SK-N-SH treated with all-trans-retinoic acid at 6 μM for 48 hours (cell line): ENCODE measurements around the gene PGR.
"Not testable (repeated sequence)": the region's sequence is repeated elsewhere in the genome, so short reads cannot be mapped to it uniquely, and the experiment has no call there.

Experiments
- ATAC-seq: fragments of 200-7000 bp; cut with Tn5 transposase; 3 replicates; pipeline ENCODE4 v1.9.1; 2020; ENCODE audit warnings: mild to moderate bottlenecking, moderate library complexity
- BACH2 ChIP-seq: fragments of 250-450 bp; sonication (Bioruptor Pico); IDR thresholded peaks from 2 replicates; pipeline ENCODE4 v1.9.0; 2021; ENCODE audit warnings: mild to moderate bottlenecking, borderline replicate concordance
- CSDC2 ChIP-seq: fragments of 250-450 bp; sonication (Bioruptor Pico); IDR thresholded peaks from 2 replicates; pipeline ENCODE4 v1.5.0; 2020; ENCODE audit warnings: mild to moderate bottlenecking, moderate library complexity
- ESRRG ChIP-seq: fragments of 250-450 bp; sonication (Bioruptor Pico); IDR thresholded peaks from 2 replicates; pipeline ENCODE4 v1.6.1; 2021; ENCODE audit warnings: mild to moderate bottlenecking
- GLIS3 ChIP-seq: fragments of 250-450 bp; sonication (Bioruptor Pico); IDR thresholded peaks from 2 replicates; pipeline ENCODE4 v1.5.0; 2020; ENCODE audit warnings: mild to moderate bottlenecking, moderate library complexity
- ISL1 ChIP-seq: fragments of 250-450 bp; sonication (Bioruptor Pico); IDR thresholded peaks from 2 replicates; pipeline ENCODE4 v2.1.2; 2022; ENCODE audit warnings: mild to moderate bottlenecking, moderate library complexity
- OSR1 ChIP-seq: fragments of 250-450 bp; sonication (Bioruptor Pico); IDR thresholded peaks from 2 replicates; pipeline ENCODE4 v1.8.0; 2022; ENCODE audit warnings: moderate library complexity, mild to moderate bottlenecking, inconsistent platforms
- PATZ1 ChIP-seq: fragments of 250-450 bp; sonication (Bioruptor Pico); IDR thresholded peaks from 2 replicates; pipeline ENCODE4 v1.8.0; 2020; ENCODE audit warnings: mild to moderate bottlenecking, moderate library complexity, borderline replicate concordance
- POU6F1 ChIP-seq: fragments of 250-450 bp; sonication (Bioruptor Pico); IDR thresholded peaks from 2 replicates; pipeline ENCODE4 v1.8.0; 2021; ENCODE audit warnings: low read depth, mild to moderate bottlenecking, moderate library complexity, borderline replicate concordance
- PPARA ChIP-seq: fragments of 250-450 bp; sonication (Bioruptor Pico); IDR thresholded peaks from 2 replicates; pipeline ENCODE4 v1.5.0; 2020; ENCODE audit warnings: mild to moderate bottlenecking, borderline replicate concordance
- RARB ChIP-seq: fragments of 250-450 bp; sonication (Bioruptor Pico); IDR thresholded peaks from 2 replicates; pipeline ENCODE4 v1.8.0; 2021; ENCODE audit warnings: mild to moderate bottlenecking, moderate library complexity
- SNAI2 ChIP-seq: fragments of 250-450 bp; sonication (Bioruptor Pico); IDR thresholded peaks from 2 replicates; pipeline ENCODE4 v1.5.0; 2020; ENCODE audit warnings: mild to moderate bottlenecking, moderate library complexity
- TOX ChIP-seq: fragments of 250-450 bp; sonication (Bioruptor Pico); IDR thresholded peaks from 2 replicates; pipeline ENCODE4 v1.8.0; 2021; ENCODE audit warnings: mild to moderate bottlenecking, moderate library complexity, borderline replicate concordance
- ZC3H10 ChIP-seq: fragments of 250-450 bp; sonication (Bioruptor Pico); IDR thresholded peaks from 2 replicates; pipeline ENCODE4 v1.5.1; 2021; ENCODE audit warnings: mild to moderate bottlenecking, moderate library complexity
- ZFP3 ChIP-seq: fragments of 250-450 bp; sonication (Bioruptor Pico); IDR thresholded peaks from 2 replicates; pipeline ENCODE4 v1.5.0; 2020; ENCODE audit warnings: mild to moderate bottlenecking, moderate library complexity
- ZFP30 ChIP-seq: fragments of 450-650 bp; formaldehyde crosslinking; IDR thresholded peaks from 2 replicates; pipeline ENCODE4 v1.5.0; 2022; ENCODE audit warnings: mild to moderate bottlenecking, moderate library complexity
- ZNF565 ChIP-seq: fragments of 450-650 bp; formaldehyde crosslinking; conservative IDR thresholded peaks from 2 replicates; pipeline ENCODE4 v1.5.0; 2020; ENCODE audit warnings: low read depth, mild to moderate bottlenecking, moderate library complexity
- ZNF70 ChIP-seq: fragments of 450-650 bp; formaldehyde crosslinking; IDR thresholded peaks from 2 replicates; pipeline ENCODE4 v1.5.0; 2020; ENCODE audit warnings: mild to moderate bottlenecking, moderate library complexity
- ZNF8 ChIP-seq: fragments of 450-650 bp; formaldehyde crosslinking; IDR thresholded peaks from 2 replicates; pipeline ENCODE4 v1.5.0; 2020; ENCODE audit warnings: mild to moderate bottlenecking, moderate library complexity
- TF ChIP-seq, protein P1 (sequence below): fragments of 250-450 bp; sonication (Bioruptor Pico); IDR thresholded peaks from 2 replicates; pipeline ENCODE4 v1.5.1; 2020; ENCODE audit warnings: low read depth, mild to moderate bottlenecking, moderate library complexity
- TF ChIP-seq, protein P2 (sequence below): fragments of 250-450 bp; sonication (Bioruptor Pico); IDR thresholded peaks from 2 replicates; pipeline ENCODE4 v1.5.1; 2021; ENCODE audit warnings: mild to moderate bottlenecking, moderate library complexity

Gene PGR

DNA sequence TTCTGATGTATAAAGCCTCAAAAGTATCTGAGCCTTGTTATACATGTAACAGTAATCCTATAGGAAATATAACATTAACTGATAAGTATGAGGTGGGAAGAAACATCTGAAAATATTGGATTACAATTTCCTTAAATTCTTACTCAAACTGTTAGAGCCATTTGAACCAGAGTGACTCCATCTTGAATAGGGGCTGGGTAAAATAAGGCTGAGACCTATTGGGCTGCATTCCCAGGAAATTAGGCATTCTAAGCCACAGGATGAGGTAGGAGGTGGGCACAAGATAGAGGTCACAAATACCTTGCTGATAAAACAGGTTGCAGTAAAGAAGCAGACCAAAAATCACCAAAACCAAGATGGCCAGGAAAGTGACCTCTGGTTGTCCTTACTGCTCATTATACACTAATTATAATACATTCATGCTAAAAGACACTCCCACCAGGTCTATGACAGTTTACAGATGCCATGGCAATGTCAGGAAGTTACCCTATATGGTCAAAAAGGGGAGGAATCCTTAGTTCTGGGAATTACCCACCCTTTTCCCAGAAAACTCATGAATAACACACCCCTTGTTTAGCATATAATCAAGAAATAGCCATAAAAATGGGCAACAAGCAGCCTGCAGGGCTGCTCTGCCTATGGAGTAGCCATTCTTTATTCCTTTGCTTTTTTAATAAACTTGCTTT, 114.9 kb downstream of the PGR start:
- ATAC-seq = no peak
- TF ChIP-seq ZNF8 (CRISPR knock-in tag) (no peak), TOX (CRISPR knock-in tag) (no peak), ISL1 (CRISPR knock-in tag) (no peak), ZFP3 (CRISPR knock-in tag) (no peak), OSR1 (CRISPR knock-in tag) (no peak), ZNF565 (CRISPR knock-in tag) (no peak), RARB (CRISPR knock-in tag) (no peak), ZNF70 (CRISPR knock-in tag) (no peak), ESRRG (no peak), PPARA (CRISPR knock-in tag) (no peak), PATZ1 (no peak), POU6F1 (CRISPR knock-in tag) (no peak), SNAI2 (CRISPR knock-in tag) (no peak), BACH2 (CRISPR knock-in tag) (no peak), CSDC2 (CRISPR knock-in tag) (no peak), GLIS3 (CRISPR knock-in tag) (no peak)
- TF ChIP-seq, protein P1, sequence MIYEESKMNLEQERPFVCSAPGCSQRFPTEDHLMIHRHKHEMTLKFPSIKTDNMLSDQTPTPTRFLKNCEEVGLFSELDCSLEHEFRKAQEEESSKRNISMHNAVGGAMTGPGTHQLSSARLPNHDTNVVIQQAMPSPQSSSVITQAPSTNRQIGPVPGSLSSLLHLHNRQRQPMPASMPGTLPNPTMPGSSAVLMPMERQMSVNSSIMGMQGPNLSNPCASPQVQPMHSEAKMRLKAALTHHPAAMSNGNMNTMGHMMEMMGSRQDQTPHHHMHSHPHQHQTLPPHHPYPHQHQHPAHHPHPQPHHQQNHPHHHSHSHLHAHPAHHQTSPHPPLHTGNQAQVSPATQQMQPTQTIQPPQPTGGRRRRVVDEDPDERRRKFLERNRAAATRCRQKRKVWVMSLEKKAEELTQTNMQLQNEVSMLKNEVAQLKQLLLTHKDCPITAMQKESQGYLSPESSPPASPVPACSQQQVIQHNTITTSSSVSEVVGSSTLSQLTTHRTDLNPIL (CRISPR knock-in tag) = no peak
- TF ChIP-seq, protein P2, sequence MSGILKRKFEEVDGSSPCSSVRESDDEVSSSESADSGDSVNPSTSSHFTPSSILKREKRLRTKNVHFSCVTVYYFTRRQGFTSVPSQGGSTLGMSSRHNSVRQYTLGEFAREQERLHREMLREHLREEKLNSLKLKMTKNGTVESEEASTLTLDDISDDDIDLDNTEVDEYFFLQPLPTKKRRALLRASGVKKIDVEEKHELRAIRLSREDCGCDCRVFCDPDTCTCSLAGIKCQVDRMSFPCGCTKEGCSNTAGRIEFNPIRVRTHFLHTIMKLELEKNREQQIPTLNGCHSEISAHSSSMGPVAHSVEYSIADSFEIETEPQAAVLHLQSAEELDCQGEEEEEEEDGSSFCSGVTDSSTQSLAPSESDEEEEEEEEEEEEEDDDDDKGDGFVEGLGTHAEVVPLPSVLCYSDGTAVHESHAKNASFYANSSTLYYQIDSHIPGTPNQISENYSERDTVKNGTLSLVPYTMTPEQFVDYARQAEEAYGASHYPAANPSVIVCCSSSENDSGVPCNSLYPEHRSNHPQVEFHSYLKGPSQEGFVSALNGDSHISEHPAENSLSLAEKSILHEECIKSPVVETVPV (CRISPR knock-in tag) = no peak

DNA sequence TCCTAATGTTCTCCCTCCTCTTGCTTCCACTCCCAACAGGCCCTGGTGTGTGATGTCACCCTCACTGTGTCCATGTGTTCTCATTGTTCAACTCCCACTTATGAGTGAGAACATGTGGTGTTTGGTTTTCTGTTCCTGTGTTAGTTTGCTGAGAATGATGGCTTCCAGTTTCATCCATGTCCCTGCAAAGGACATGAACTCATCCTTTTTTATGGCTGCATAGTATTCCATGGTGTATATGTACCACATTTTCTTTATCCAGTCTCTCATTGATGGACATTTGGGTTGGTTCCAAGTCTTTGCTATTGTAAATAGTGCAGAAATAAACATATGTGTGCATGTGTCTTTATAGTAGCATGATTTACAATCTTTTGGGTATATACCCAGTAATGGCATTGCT, 115.9 kb downstream of the PGR start:
- not testable (repeated sequence) for ATAC-seq

DNA sequence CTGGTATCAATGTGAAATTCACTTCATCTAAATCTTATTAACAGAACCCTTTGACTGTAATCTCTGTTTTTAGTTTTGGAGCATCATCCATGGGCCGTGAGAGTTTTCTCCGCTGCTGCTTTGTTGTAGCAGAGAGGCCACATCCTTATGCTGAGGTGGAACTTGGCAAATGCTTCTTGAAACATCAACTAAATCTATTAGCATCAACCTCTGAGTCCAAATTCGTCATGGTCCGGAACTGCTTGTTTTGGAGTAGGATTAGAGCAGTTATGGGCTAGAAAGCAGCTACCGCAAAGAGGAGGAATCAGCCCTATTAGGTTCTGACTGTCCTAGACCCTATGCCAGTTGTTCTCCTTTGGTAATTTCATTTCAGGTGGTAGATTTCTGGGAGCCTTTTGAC, 117.7 kb downstream of the PGR start:
- ATAC-seq = no peak
- TF ChIP-seq ZFP3 (CRISPR knock-in tag) (no peak), GLIS3 (CRISPR knock-in tag) (no peak), ZC3H10 (CRISPR knock-in tag) (no peak)

DNA sequence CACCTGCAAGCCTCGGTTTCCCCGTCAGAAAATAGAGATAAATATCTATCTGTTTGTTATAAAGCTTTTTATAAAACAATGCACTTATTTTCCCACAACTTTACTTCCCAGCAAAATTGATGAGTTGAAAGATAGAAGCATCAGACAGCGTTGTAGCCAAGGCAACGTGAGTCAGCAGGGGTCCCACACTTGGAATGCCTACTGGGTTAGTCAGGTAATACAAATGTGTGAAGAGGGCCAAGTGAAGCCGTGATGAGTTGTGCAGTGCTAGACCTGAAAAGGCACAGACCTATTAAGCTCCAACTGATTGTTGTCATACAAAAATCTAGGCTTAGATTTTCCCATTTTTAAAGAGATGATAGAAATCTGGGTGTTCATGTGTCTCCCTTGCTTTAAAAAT, 118.7 kb downstream of the PGR start:
- no peak for ATAC-seq
- TF ChIP-seq ISL1 (CRISPR knock-in tag) = no peak
- TF ChIP-seq CSDC2 (CRISPR knock-in tag) = no peak
- TF ChIP-seq, protein P1 (CRISPR knock-in tag) = no peak
- TF ChIP-seq ZNF70 (CRISPR knock-in tag) = no peak
- TF ChIP-seq ESRRG = no peak

DNA sequence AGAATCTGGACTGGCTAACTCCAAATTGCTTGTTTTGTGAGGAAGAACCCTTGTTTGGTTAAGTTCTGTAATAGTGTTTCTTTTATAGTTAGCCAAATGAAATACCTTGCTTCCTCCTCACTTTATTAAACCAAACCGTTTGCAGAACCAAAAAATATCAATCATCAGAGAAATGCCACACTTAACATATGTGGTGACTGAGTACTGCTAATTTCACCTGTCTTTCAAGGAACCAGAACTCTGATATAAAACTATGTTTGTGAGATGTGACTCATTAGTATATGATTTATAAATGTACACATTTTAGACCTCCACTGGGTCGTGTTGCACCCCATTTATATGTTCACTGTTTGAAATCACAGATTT, 119.9 kb downstream of the PGR start:
- no peak for ATAC-seq
- TF ChIP-seq ZFP30 (CRISPR knock-in tag) (no peak), BACH2 (CRISPR knock-in tag) (no peak), ZNF565 (CRISPR knock-in tag) (no peak), ZNF70 (CRISPR knock-in tag) (no peak), PATZ1 (no peak), ISL1 (CRISPR knock-in tag) (no peak), GLIS3 (CRISPR knock-in tag) (no peak), PPARA (CRISPR knock-in tag) (no peak), CSDC2 (CRISPR knock-in tag) (no peak), ZC3H10 (CRISPR knock-in tag) (no peak), POU6F1 (CRISPR knock-in tag) (no peak)
- TF ChIP-seq, protein P2 (CRISPR knock-in tag) = no peak
